Measurements from ENCODE around the gene AGAP1.

Gene AGAP1

DNA sequence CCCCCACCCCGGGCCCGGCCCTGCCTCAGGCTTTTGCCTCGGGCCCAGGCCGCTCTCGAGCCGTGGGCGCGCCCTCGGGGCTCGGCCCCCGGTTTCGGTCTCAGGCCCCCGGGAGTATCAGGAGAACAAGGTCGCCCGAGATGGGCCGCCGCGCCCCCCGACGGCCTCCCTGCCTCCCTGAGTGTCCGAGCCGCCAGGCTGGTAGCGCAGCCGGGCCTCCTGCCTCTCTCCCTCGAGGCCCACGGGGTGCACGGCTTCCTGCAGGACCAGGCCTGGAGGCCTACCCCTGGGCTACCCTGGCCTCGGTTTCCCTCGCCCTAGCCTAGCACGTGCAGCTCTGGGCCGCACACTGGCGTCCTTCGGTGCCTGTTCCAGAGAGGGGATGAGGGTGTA, 665.9 kb downstream of the AGAP1 start:
- TF ChIP-seq, protein P1, sequence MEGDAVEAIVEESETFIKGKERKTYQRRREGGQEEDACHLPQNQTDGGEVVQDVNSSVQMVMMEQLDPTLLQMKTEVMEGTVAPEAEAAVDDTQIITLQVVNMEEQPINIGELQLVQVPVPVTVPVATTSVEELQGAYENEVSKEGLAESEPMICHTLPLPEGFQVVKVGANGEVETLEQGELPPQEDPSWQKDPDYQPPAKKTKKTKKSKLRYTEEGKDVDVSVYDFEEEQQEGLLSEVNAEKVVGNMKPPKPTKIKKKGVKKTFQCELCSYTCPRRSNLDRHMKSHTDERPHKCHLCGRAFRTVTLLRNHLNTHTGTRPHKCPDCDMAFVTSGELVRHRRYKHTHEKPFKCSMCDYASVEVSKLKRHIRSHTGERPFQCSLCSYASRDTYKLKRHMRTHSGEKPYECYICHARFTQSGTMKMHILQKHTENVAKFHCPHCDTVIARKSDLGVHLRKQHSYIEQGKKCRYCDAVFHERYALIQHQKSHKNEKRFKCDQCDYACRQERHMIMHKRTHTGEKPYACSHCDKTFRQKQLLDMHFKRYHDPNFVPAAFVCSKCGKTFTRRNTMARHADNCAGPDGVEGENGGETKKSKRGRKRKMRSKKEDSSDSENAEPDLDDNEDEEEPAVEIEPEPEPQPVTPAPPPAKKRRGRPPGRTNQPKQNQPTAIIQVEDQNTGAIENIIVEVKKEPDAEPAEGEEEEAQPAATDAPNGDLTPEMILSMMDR (conservative IDR thresholded peaks at IDR 0.05; ENCODE audit: low read depth, low read length), result no peak
- DNase-seq (ENCODE audit: low read depth), result no peak
- H3K4me3 ChIP-seq (ENCODE audit: low read depth, low read length), result no peak overlapping the region

- no peak overlapping the region for H3K4me3 ChIP-seq (ENCODE audit: low read depth, low read length)
- DNase-seq (ENCODE audit: low read depth), result no peak
- TF ChIP-seq, protein P1 (conservative IDR thresholded peaks at IDR 0.05; ENCODE audit: low read depth, low read length), result no peak
These were observed 666.7 kb downstream of the AGAP1 start for GRCh38 chr2:236160366-236161081.

DNA sequence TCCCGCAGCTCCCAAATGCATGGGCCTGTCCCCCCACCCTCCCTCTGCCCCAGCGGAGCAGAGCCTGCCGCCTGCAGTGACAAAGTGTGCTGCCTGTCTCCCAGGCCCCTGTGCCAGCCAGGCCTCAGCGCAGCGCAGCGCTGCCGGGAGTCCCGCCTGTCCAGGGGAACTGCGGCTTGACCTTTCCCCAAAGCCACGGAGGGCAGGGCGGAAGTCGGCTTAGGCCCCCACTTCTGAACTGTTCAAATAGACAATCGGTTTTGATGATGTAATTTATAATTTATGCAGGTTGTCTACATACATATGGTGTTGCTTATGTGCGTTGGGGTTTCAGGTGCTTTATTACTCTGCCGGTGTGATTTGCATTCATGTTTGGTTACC, 667.2 kb downstream of the AGAP1 start:
- TF ChIP-seq, protein P1 (conservative IDR thresholded peaks at IDR 0.05; ENCODE audit: low read depth, low read length), result no peak
- DNase-seq (ENCODE audit: low read depth), result no peak
- no peak overlapping the region for H3K4me3 ChIP-seq (ENCODE audit: low read depth, low read length)

- DNase-seq (ENCODE audit: low read depth), result no peak
- TF ChIP-seq, protein P1 (conservative IDR thresholded peaks at IDR 0.05; ENCODE audit: low read depth, low read length), result no peak
- H3K4me3 ChIP-seq (ENCODE audit: low read depth, low read length), result no peak overlapping the region
These were observed 667.7 kb downstream of the AGAP1 start for GRCh38 chr2:236161531-236161930.

- TF ChIP-seq, protein P1 (conservative IDR thresholded peaks at IDR 0.05; ENCODE audit: low read depth, low read length), result no peak
- no peak overlapping the region for H3K4me3 ChIP-seq (ENCODE audit: low read depth, low read length)
- DNase-seq (ENCODE audit: low read depth), result no peak
These were observed 668.4 kb downstream of the AGAP1 start for GRCh38 chr2:236162031-236162845.

- DNase-seq (ENCODE audit: low read depth), result no peak
- H3K4me3 ChIP-seq (ENCODE audit: low read depth, low read length), result no peak overlapping the region
These were observed 669.1 kb downstream of the AGAP1 start for GRCh38 chr2:236162882-236163470.

More at GRCh38 chr2:236162882-236163470, 669.1 kb downstream of the AGAP1 start:
- TF ChIP-seq, protein P1 (conservative IDR thresholded peaks at IDR 0.05; ENCODE audit: low read depth, low read length), result no peak
